ENCODE results near the gene XPR1. TPM values are rescaled to one million over a fixed set of nuclear protein-coding genes. Genes with fewer than 3 reads are reported as not detected.
A peak's percentile ranks its signal among the peaks of the same experiment; 100 is the strongest.
"Not testable (repeated sequence)": the region's sequence is repeated elsewhere in the genome, so short reads cannot be mapped to it uniquely, and the experiment has no call there.

The XPR1 gene
- total RNA-seq, 1 donor, result 31.8 TPM

DNA sequence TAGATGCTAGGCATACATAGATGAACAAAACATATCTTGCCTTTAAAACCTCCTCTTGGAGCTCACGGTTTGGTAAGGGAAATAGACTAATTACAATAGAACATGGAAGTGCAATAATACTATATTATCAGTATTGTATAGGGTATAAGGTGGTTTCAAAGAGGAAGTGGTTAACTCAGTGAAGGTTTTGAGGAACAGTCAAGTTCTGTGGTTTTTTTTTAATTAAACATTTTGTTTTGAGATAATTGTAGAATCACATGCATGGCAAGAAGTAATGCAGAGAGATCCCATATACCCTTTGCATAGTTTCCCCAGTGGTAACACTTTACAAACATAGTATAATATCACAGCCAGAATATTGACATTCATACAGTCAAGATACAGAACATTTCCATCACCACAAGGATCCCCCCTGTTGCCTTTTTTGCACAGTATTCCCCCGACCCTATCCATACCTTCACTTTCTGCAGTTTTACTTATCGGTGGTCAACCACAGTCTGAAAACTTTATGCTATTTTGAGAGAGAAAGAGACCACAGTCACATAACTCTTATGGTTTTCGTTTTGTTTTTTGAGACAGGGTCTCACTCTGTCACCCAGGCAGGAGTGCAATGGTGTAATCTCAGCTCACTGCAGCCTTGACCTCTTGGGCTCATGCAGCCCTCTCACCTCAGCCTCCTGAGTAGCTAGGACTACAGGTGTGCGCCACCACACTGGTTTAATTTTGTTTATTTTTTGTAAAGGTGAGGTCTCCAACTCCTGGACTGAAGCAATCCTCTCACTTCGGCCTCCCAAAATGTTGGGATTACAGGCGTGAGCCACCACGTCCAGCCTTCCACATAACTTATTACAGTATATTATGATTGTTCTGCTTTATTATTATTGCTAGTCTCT lies 220.4 kb downstream of the XPR1 start:
- no peak for DNase-seq (ENCODE audit: low read depth)
- TF ChIP-seq, protein P1, sequence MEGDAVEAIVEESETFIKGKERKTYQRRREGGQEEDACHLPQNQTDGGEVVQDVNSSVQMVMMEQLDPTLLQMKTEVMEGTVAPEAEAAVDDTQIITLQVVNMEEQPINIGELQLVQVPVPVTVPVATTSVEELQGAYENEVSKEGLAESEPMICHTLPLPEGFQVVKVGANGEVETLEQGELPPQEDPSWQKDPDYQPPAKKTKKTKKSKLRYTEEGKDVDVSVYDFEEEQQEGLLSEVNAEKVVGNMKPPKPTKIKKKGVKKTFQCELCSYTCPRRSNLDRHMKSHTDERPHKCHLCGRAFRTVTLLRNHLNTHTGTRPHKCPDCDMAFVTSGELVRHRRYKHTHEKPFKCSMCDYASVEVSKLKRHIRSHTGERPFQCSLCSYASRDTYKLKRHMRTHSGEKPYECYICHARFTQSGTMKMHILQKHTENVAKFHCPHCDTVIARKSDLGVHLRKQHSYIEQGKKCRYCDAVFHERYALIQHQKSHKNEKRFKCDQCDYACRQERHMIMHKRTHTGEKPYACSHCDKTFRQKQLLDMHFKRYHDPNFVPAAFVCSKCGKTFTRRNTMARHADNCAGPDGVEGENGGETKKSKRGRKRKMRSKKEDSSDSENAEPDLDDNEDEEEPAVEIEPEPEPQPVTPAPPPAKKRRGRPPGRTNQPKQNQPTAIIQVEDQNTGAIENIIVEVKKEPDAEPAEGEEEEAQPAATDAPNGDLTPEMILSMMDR (IDR thresholded peaks at IDR 0.05; ENCODE audit: insufficient read depth, low read length), result no peak

DNA sequence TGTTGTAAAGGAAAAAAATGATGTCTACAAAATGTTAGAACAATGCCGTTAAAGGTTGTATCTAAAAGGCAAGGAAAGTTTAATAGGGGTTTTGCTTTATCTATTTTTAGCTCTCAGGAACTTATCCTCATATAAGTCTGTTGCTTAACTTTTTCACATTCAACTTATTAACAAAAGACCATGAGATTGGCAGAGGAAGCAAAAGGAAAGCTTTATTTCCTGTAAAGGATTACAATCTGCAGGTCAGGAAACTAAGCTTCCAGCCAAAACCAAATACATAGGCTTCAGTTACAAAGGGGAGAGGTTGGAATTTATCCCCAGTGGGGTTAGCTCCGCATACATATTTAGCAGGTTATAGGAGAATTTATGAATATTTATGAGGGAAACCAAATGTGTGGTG lies 222.2 kb downstream of the XPR1 start:
- no peak overlapping the region for H3K4me3 ChIP-seq (ENCODE audit: low read depth, low read length)
- peak; percentile 33 for DNase-seq (ENCODE audit: low read depth)
- TF ChIP-seq, protein P1 (IDR thresholded peaks at IDR 0.05; ENCODE audit: insufficient read depth, low read length), result no peak

More for the DNA sequence above, 220.4 kb downstream of the XPR1 start:
- H3K4me3 ChIP-seq (ENCODE audit: low read depth, low read length), result no peak overlapping the region

DNA sequence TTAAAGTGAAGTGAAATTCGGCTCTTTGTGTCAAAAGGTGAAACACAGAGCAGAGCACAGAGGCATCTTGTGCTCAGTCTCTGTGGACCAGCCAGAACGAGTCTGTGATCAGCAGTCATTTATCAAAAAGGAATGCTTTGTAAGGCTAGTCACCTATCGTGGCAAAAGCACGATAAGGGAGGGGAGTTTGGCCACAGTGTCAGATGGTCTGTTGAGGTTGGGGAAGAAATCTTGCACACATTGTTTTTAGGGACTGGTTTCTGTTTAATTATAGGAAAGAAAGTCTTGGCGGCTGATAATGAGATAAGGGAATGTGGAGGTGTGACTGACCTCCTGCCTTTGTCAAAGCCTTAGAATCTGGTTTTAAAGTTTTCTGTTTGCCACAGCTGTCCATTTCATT lies 222.6 kb downstream of the XPR1 start:
- TF ChIP-seq, protein P1 (IDR thresholded peaks at IDR 0.05; ENCODE audit: insufficient read depth, low read length), result no peak
- peak; percentile 9 for DNase-seq (ENCODE audit: low read depth)
- H3K4me3 ChIP-seq (ENCODE audit: low read depth, low read length), result no peak overlapping the region

DNA sequence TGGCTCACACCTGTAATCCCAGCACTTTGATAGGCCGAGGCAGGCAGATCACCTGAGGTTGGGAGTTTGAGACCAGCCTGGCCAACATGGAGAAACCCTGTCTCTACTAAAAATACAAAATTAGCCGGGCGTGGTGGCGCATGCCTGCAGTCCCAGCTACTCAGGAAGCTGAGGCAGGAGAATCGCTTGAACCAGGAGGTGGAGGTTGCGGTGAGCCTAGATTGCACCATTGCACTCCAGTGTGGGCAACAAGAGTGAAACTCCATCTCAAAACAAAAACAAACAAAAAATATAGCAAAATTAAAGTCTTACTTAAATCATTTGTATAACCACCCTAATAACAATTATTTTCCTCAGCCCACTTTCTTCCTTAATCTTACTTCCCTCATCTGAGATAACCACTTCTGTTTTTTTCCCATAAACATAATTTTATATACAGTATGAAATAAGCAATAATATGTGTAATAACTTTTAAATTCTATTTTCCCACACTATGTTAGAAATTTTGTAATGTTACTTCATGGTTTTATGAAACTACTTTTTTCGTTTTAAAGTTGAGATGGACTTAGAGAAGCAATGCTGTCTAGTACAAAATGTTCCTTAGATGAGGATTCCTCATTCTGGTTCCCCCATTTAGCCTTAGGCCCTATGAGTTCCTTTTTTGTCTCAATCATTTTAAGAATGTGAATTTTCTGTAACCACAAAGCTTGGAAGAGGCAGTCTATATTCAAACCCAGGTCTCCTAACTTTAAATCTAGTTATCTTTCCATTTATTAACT lies 226.3 kb downstream of the XPR1 start:
- not testable (repeated sequence) for DNase-seq (ENCODE audit: low read depth); H3K4me3 ChIP-seq (ENCODE audit: low read depth, low read length)

DNA sequence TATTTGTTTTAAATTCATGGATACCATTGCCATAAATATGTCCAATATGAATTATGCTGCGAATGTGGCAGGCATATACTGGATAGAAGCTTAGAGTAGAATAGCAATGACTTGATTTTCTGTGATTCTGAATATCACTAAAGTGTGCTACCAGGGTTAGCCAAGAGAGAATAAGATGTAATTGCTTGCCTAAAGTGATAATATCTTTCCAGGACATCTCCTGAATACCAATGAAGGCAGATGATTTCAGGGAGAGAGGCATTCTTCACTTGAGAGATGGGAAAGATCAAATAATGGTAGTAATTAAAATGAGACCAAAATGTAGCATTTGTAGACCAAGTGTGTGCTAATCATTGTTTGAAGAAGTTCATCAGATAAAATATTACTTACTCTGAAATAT lies 227.5 kb downstream of the XPR1 start:
- no peak for DNase-seq (ENCODE audit: low read depth)
- TF ChIP-seq, protein P1 (IDR thresholded peaks at IDR 0.05; ENCODE audit: insufficient read depth, low read length), result no peak
- no peak overlapping the region for H3K4me3 ChIP-seq (ENCODE audit: low read depth, low read length)

DNA sequence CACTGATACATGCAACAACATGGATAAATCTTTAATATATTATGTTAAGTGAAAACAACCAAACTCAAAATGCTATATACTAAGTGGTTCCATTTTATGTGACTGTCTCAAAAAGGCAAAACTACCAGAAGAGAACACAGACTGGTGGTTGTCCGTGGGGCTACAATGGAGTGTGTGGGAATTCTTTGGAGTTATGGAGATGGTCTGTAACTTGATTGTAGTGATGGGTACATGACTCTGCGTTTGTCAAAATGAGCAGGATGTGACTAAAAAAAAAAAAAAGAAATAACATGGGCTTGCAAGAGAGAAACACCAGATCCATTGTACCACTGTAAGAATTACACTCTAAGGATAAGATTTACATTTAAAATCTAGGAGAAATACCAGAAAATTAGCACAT lies 228.7 kb downstream of the XPR1 start:
- no peak for DNase-seq (ENCODE audit: low read depth)
- TF ChIP-seq, protein P1 (IDR thresholded peaks at IDR 0.05; ENCODE audit: insufficient read depth, low read length), result no peak

DNA sequence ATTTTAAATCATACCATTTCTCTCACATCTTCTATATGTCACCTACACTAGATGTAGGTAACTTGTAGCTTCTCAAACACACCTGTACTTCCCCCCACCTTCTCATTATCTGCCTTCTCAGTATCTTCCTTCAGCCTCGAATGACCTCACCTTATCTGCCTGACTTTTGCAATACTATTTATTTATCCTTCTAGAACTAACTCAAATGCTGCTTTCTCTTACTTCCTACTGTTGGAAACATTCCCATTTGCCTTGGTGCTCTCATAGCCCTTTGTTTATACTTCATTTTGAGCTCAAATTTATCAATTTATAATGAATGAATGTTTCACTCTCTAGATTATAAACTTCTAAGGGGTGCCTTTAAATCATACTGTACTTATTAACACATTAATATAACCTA lies 230.5 kb downstream of the XPR1 start:
- TF ChIP-seq, protein P1 (IDR thresholded peaks at IDR 0.05; ENCODE audit: insufficient read depth, low read length), result no peak
- DNase-seq (ENCODE audit: low read depth), result no peak
- no peak overlapping the region for H3K4me3 ChIP-seq (ENCODE audit: low read depth, low read length)

More for the DNA sequence above, 228.7 kb downstream of the XPR1 start:
- no peak overlapping the region for H3K4me3 ChIP-seq (ENCODE audit: low read depth, low read length)

All from fibroblast of the aortic adventitia (primary cell).